HG02623 (cell line): ENCODE measurements around the gene SFXN5.

Experiments used
- ATAC-seq: cut with Tn5 transposase; IDR thresholded peaks from one replicate; pipeline ENCODE4 v1.9.1; 2021; ENCODE audit warnings: moderate library complexity; ENCODE audit not compliant: unreplicated experiment

SFXN5 gene

DNA sequence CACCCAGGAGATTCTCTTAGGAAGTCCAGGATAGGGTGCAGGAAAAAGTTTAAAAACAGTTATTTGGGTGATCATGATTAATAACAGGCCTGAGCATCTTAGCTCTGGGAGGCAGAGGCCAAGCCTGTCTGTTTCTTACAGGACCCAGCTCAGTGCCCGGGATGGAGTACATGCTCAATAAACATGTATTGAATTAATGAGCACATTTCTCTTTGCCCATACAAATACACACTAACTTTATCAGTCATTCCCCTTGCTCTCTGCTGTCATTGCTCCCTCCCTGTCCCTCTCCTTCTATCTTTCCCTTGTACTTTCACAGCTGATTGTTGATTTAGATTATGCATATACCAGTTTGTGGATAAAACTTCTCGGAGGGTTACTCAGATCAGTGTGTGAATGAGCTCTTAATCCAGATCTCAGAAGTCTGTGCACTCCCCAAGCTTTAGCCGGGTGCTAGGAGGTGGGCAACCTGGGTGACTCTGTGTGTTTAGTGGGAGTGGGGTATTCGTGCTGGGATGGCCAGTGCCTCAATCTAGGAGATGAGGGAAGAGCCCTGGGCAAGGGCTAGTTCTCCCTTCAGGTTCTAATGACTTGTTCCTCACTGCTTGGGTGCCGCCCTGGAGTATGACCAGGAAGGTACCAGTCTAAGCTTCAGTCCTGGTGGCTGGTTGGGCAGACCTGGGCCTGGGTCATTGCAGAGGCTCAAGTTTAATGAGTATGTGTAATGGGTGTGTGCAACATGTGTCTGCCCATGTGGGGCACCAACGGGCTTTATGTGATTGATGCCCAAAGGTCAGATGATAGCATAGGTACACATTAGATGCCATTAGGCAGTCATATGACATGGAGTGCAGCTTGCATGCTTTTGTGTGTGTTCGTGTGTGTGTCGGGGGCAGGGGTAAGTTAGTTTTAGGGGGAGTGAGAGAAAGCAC lies 143.6 kb downstream of the SFXN5 start:
- no peak for ATAC-seq

DNA sequence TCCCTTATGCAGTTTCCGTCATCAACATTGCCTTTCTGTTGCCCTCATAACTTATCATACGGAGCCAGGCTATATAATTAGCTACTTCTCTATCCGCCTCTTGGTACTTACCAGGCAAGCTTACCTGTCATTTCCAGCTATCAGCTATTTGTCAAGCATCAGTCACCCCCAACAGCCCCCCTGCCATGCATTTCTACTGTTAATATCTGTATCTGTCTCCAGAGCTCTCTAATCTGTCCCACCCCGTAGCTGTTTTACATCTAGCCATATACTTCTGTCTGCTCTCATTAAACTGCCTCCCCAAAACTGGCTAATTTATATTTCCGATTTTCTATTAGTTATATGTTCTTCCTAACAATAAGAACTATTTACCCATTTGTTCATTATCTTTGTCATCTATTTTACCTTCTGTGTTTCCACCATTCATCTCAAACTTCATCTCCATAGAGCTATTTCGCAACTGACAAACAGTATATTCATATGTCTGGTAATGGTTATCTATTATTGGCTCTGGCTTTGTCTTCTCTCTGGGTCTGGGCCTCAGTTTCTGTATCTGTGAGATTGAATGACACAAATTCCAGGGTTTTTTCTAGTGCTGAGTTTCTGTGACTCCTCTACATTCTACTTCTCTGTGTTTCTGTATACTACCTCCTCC lies 144.6 kb downstream of the SFXN5 start:
- ATAC-seq, result no peak

- no peak for ATAC-seq
Observed at GRCh38 chr2:72926368-72926767, 145.1 kb downstream of the SFXN5 start.

- no peak for ATAC-seq
Observed at GRCh38 chr2:72925328-72925943, 146.1 kb downstream of the SFXN5 start.

GRCh38 chr2:72924353-72925240 lies 146.9 kb downstream of the SFXN5 start:
- ATAC-seq, result no peak

GRCh38 chr2:72923833-72924352 lies 147.6 kb downstream of the SFXN5 start:
- ATAC-seq, result no peak

DNA sequence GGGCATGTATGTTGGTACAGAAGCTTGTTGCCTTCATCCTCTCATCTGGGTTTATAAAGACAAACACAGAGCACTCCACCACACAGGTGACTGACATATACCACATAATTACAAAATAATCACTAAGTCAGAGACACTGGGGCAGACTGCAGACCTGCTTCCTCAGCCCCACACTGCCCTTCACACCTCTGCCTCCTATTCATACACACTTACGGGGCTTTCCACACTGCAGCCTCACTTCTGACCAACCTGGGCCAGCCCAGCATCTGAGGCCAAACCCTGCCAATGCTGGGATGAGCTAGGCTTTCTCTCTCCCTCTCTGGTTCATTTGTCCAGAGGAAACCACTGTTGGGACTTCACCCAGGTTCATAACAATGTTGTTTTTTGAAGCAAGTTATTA lies 149.7 kb downstream of the SFXN5 start:
- ATAC-seq, result no peak

- no peak for ATAC-seq
Observed at GRCh38 chr2:72921088-72921851, 150.2 kb downstream of the SFXN5 start.

DNA sequence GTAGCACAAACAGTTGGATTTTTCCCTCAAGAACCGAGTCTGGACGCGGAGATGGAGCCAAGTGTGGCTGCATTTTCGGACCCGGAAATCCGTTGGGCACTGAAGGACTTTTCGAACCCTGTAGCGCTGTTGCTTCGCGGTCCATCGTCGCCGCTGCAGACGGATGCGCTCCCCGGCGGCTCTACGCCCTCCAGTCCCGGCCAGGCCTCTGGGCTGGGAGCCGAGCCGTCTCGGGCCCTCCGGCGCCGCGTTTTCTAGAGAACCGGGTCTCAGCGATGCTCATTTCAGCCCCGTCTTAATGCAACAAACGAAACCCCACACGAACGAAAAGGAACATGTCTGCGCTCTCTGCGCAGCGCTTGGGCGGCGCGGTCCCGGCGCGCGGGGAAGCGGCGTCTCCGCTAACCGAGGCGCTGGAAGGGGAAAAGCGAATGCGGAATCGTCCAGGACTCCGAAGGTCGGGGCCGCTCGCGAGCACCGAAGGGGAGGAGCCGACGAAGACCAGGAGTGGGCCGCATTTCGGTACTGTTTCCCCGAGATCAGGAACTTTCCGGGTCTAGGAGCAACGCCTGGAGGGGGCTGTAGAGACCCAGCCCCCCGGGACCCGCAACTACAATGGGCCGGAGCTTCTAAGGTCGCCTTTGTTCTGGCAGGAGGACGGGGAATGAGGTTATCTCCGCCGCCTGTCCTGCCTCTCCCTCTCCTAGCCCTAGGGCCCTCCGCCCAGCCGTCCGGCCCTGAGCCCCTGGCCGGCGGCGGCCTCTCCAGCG lies 151.0 kb downstream of the SFXN5 start:
- ATAC-seq, result no peak

DNA sequence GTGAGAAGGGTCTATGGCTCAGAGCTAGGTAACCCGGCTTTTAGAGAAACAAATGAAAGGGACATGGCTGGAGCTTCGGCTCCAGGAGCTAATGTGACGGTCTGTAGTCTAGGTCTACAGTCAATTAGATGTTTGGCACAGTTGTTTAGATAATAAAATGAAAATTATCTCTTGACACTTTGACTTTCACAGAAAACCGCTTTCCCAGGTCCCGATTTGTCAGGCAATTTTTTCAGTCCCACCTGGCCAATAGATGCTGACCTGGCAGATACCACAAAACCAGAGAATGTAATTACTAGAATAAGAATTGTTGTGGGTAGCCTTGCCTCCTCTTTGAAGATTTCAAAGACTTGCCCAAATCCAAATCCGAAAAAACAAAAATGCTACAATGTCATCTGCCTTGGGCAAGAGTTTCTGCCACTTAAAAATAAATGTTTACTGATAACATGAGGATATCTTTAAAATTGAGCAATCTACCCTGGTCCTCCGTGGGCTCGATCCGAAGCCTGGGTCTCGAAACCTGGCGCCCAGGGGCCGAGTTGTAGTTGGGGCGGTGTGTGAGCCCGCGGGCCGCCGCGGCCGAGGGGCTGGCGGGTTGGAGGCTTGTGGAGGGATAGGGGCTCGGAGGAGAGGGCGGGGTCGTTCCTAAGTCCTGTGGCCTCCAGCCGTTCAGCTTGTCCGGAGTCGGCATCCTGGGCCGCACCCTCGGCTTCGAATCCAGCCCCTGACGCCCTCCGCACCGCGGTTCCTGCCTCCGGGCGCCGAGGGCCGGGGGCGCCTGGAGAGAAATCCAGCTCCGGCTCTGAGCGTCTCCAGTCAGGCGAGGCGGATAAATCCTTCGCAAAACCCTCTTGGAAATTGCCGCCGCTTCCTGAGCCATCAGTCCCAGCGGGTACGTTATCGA lies 151.8 kb downstream of the SFXN5 start:
- no peak for ATAC-seq

GRCh38 chr2:72917877-72918553 lies 153.5 kb downstream of the SFXN5 start:
- no peak for ATAC-seq

DNA sequence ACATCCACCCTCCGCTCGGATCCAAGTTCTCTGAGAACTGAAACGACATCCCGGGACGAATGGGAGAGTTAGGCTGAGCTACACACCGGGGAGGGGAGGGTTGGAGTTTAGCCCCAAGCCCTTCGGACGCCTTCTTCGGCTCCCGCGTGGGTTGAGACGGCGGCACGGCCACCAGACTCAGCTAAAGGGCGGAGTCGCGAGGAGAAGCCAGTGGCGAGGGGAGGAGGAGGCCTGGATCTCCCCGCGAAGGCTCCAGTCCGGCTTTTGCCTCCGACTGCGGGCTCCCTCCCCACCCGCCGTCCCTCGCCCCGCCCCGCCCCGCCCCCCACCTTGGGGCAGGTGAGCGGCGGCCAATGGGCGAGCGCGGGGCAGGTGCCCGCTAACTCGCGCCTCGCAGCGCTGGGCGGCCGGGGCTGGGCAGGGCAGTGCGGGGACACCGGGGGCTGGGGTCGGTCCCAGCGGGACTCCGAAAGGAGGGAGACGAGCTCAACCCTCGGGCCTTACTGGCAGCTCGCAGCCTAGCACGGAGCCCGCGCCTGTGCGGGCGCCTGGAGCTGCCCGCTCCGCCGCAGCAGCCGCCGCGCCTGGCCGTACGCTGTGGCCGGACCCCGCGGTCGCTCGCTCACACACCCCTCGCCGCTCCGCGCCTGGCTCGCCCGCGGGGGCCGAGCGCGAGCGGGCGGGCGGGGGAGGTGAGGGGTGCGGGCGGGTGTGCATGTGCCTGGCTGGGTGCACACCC lies 154.2 kb downstream of the SFXN5 start, which contains the start of gene EMX1:
TSS of gene EMX1 (plus strand) at position 382 of the 739 bp plus-strand sequence. CDS start at position 716, 334 bp downstream.
- ATAC-seq, result peak; percentile 31

DNA sequence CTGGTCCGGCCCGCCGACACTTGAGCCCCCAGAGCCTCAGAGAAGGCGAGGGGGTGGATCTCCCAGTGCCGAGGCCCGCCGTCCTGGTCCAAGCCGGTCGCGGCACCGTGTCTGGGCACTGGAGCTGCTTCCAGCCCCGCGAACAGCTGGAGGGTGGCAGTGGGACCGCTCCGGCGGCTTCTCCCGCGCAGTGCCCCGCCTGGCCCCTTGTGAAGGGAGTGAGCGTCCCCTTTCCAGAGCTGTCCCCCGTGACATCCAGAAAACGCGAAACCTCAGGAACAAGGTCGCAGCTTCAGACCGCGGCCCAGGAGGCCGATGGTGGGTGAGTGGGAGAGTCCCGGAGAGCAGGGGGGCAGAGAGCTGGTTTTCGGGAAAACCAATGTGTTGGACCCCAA lies 154.8 kb downstream of the SFXN5 start:
- ATAC-seq, result no peak

- peak; percentile 55 for ATAC-seq
Observed at GRCh38 chr2:72915907-72916742, 155.4 kb downstream of the SFXN5 start.

DNA sequence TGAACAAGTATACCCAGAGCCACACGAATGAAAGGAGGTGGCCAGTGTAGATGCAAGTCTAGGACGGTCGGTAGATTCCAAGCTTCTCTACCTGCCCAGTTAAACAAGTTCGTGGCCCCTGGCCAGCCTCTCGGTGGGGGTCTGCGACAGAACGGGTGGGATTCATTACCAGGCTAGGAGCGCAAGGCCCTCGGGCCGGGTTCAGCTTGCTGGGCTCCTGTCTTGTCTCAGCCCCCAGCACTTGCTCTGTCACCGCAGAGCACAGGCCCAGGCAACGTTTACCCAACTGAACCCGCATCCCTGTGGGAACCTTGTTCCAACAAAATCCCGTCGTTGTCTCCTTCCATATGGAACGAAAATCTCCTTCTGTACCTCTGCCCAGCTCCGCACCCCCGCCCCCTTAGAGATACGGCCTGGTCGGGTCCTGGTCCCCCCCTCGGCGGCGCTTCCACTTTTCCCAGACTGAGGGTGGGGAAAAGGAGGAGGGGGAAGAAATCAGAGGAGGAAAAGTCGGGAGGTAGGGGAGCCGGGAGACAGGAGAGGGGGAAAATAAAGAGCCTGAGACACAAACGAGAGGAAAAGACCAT lies 156.1 kb downstream of the SFXN5 start:
- no peak for ATAC-seq
